AG09319 (cell line): ENCODE data around the gene METTL23.

Source experiments
- DNase-seq: peaks from one replicate; pipeline ENCODE4 v3.0.0-alpha.2; 2010; ENCODE audit warnings: low read depth; ENCODE audit errors: extremely low read depth
- TF ChIP-seq, protein P1 (sequence below): IDR thresholded peaks from 2 replicates; pipeline ENCODE4 v1.5.1; 2011; ENCODE audit warnings: low read depth, mild to moderate bottlenecking, inconsistent platforms, low read length, moderate library complexity

The METTL23 gene

GRCh38 chr17:76751416-76751993, 24.9 kb downstream of the METTL23 start:
- no peak for DNase-seq

DNA sequence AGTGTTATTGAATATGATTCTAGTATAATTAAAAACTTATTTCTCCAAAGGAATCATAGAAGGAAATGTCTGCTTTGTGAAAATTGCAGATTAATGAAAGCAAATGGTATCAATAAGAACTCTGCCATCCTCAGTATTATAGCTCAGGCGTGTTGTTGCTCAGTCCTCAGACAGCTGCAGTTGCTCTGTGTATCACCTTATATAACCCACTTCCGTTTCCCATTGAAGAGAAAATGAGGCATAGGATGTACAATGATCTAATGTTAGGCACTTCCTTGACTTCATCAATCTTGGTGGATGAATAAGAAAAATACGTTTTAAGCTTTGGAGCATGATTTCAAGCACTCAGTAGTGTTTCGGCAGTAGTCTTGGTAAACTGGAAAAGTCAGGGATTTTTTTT, 25.4 kb downstream of the METTL23 start:
- no peak for DNase-seq
- TF ChIP-seq, protein P1, sequence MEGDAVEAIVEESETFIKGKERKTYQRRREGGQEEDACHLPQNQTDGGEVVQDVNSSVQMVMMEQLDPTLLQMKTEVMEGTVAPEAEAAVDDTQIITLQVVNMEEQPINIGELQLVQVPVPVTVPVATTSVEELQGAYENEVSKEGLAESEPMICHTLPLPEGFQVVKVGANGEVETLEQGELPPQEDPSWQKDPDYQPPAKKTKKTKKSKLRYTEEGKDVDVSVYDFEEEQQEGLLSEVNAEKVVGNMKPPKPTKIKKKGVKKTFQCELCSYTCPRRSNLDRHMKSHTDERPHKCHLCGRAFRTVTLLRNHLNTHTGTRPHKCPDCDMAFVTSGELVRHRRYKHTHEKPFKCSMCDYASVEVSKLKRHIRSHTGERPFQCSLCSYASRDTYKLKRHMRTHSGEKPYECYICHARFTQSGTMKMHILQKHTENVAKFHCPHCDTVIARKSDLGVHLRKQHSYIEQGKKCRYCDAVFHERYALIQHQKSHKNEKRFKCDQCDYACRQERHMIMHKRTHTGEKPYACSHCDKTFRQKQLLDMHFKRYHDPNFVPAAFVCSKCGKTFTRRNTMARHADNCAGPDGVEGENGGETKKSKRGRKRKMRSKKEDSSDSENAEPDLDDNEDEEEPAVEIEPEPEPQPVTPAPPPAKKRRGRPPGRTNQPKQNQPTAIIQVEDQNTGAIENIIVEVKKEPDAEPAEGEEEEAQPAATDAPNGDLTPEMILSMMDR = no peak

More at GRCh38 chr17:76751416-76751993, 24.9 kb downstream of the METTL23 start:
- TF ChIP-seq, protein P1 = no peak

DNA sequence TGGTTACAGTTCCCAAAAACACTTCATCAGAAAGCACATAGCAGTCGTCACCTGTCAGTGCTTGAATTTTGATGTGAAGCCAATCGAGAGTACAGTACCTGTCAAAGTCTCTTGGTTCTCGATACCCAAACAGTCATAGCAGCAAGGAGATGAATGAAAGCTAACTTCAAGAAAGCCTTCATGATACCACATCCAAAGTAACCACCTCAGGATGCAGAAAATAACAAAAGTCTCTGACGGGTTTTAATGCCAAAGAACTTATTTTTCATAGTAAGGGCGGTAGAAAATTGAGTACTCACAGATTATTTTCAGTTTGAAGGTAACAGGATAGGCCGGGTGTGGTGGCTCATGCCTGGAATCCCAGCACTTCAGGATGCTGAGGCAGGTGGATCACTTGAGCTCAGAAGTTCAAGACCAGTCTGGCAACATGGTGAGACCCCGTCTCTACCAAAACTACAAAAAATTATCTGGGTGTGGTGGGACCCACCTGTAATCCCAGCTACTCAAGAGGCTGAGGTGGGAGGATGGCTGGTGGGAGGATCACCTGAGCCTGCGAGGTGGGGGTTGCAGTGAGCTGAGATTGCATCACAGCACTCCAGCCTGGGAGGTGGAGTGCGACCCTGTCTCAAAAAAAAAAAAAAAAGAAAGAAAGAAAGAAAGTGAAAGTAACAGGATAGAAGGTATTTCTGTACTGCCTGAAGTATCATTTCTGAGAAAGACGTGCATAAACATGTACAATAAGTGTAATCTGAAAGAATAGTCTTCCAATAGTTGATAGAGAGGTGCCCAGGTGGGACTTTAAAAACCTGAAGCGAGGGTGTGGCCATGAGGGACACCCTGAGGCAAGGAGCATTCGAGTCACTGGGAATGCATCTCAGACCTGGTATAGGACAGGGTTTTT, 26.7 kb downstream of the METTL23 start:
- DNase-seq = no peak

GRCh38 chr17:76755285-76755684, 28.6 kb downstream of the METTL23 start:
- no peak for DNase-seq
- TF ChIP-seq, protein P1 = no peak

More for the DNA sequence above, 26.7 kb downstream of the METTL23 start:
- TF ChIP-seq, protein P1 = no peak

GRCh38 chr17:76757256-76757655, 30.6 kb downstream of the METTL23 start:
- TF ChIP-seq, protein P1 = no peak
- no peak for DNase-seq

- DNase-seq = no peak
- TF ChIP-seq, protein P1 = no peak
Measured at GRCh38 chr17:76758570-76758969, 31.9 kb downstream of the METTL23 start.
